Right ventricle myocardium superior (tissue), 1 donor: ENCODE measurements around the gene ZNF560. TPM values are rescaled to one million over a fixed set of nuclear protein-coding genes. Genes with fewer than 3 reads are reported as not detected.

ENCODE experiments used
- ATAC-seq: fragments of 200-7000 bp; cut with Tn5 transposase; one replicate; pipeline ENCODE4 v1.9.1; 2020; ENCODE audit warnings: mild to moderate bottlenecking; ENCODE audit not compliant: poor library complexity
- DNase-seq: peaks from one replicate; pipeline ENCODE4 v3.0.0-alpha.2; 2020
- intact Hi-C: fragments of 100-400 bp; cut with DNase I; formaldehyde crosslinking; loops from one replicate; pipeline ENCODE4 v1.11.2; 2022
- total RNA-seq: library from RNA; stranded (reverse); fragmentation: NEBNext Ultra II Directional; extraction: Animal tissue kit (Norgen Biotek cat#: 25700); gene quantifications from one replicate; pipeline ENCODE4 v1.2.1, GENCODE V29; 2021
- donor health status: DM: no; HTN: yes; CAD: no; lungs with severe emphysema.

Gene ZNF560
- total RNA-seq, 1 donor from 2014 or later: not detected

GRCh38 chr19:9453953-9454352 lies 44.5 kb downstream of the ZNF560 start:
- ATAC-seq (no peak), DNase-seq (no peak)
- intact Hi-C loops: no loop called here

GRCh38 chr19:9445037-9445436 lies 53.4 kb downstream of the ZNF560 start:
- intact Hi-C loops: no loop called here
- DNase-seq: no peak
- ATAC-seq: no peak

- ATAC-seq: no peak
- DNase-seq: no peak
- intact Hi-C loops: no loop called here
Observed at GRCh38 chr19:9436358-9436757, 62.1 kb downstream of the ZNF560 start.

GRCh38 chr19:9435279-9436268 lies 62.8 kb downstream of the ZNF560 start, which contains the start of gene ZNF266:
ZNF266 (minus strand) TSS chr19:9435573; CDS start chr19:9420089, 15,484 bp downstream.
- ATAC-seq (peak; percentile 98), DNase-seq (peak; percentile 93)
- intact Hi-C loops: no loop called here

GRCh38 chr19:9431475-9431874 lies 66.9 kb downstream of the ZNF560 start:
- intact Hi-C loops: no loop called here
- DNase-seq (no peak), ATAC-seq (no peak)

GRCh38 chr19:9430444-9430843 lies 68.0 kb downstream of the ZNF560 start:
- DNase-seq (no peak), ATAC-seq (peak; percentile 10)
- intact Hi-C loops: no loop called here

- ATAC-seq: no peak
- no peak for DNase-seq
- intact Hi-C loops: no loop called here
Observed at GRCh38 chr19:9427941-9428340, 70.5 kb downstream of the ZNF560 start.

Other genes with a start within 250 kb of the ZNF560 start
- gene OR7E24, start 247.7 kb downstream of the ZNF560 start, total RNA-seq: not detected
- 3.2 TPM for gene ZNF699, start 188.8 kb downstream of the ZNF560 start, total RNA-seq
- gene ZNF559, start 174.4 kb downstream of the ZNF560 start, total RNA-seq: 19.4 TPM
- 2.4 TPM for gene ZNF177, start 135.6 kb downstream of the ZNF560 start, total RNA-seq
- 10.4 TPM for gene ZNF266, start 63.0 kb downstream of the ZNF560 start, total RNA-seq
- gene ZNF426, start 40.0 kb upstream of the ZNF560 start, total RNA-seq: 11.7 TPM
- gene ZNF121, start 85.9 kb upstream of the ZNF560 start, total RNA-seq: 16.7 TPM
- 18.5 TPM for gene ZNF561, start 122.6 kb upstream of the ZNF560 start, total RNA-seq
- 22.5 TPM for gene ZNF562, start 176.5 kb upstream of the ZNF560 start, total RNA-seq